HepG2 (cell line): ENCODE measurements around the gene MPP7.

Experiments
- KLF16 ChIP-seq, 2 experiments: sonication (generic) in 1 of 2; formaldehyde crosslinking in 1 of 2; IDR thresholded peaks; 2 replicates each; pipeline versions ENCODE4 v1.6.1 to v1.8.0; 2016 to 2023; ENCODE audit warnings: missing genetic modification reagents in 2 of 2, missing compliant biosample characterization in 1 of 2
- NCOR1 ChIP-seq: fragments of 200-600 bp; sonication (generic); IDR thresholded peaks from 2 replicates; pipeline ENCODE4 v1.7.0; 2017; ENCODE audit warnings: antibody characterized with exemption, low read length, borderline replicate concordance
- PCBP2 ChIP-seq: fragments of 200-400 bp; formaldehyde crosslinking; optimal IDR thresholded peaks from 2 replicates; pipeline ENCODE3; 2018; ENCODE audit warnings: low read length, low read depth; ENCODE audit not compliant: poor library complexity, severe bottlenecking
- POLR2A ChIP-seq, 2 experiments: IDR thresholded peaks; 2 replicates each; pipeline ENCODE4 v1.6.1; 2011; ENCODE audit warnings: low read depth in 2 of 2, low read length in 2 of 2, mild to moderate bottlenecking in 1 of 2, moderate library complexity in 1 of 2; ENCODE audit not compliant: insufficient read depth in 1 of 2
- TBP ChIP-seq: sonication (generic); formaldehyde crosslinking; IDR thresholded peaks from 2 replicates; pipeline ENCODE4 v1.5.0; 2020; ENCODE audit warnings: missing genetic modification reagents
- ZSCAN9 ChIP-seq: IDR thresholded peaks from 2 replicates; pipeline ENCODE4 v1.6.1; 2016; ENCODE audit warnings: borderline replicate concordance
- TF ChIP-seq, protein P1 (sequence below): sonication (generic); formaldehyde crosslinking; IDR thresholded peaks from 2 replicates; pipeline ENCODE4 v1.5.0; 2020; ENCODE audit warnings: mild to moderate bottlenecking, missing genetic modification reagents, moderate library complexity
- TF ChIP-seq, protein P2 (sequence below): IDR thresholded peaks from 2 replicates; pipeline ENCODE4 v1.6.1; 2016; ENCODE audit warnings: missing biosample characterization, missing genetic modification reagents, low read depth

DNA sequence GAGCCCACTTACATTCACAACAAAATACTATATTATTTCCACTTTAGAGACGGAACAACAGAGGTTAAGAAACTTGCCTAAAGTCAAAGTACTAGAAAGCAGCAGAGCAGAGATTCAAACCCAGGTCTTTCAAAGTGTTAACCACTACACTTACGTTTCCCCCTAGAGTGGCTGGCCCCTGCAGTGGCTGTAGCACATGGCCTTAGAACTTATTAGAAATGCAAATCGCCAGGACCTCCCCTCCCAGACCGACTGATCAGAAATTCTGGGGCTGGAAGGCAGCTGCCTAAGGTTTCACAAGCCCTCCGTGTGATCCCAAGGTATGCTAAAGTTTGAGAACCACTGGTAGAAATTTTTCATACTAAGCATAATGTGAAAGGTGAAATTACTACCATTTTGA lies 8.1 kb downstream of the MPP7 start:
- TF ChIP-seq ZSCAN9 (CRISPR knock-in tag) = no peak
- TF ChIP-seq, protein P1, sequence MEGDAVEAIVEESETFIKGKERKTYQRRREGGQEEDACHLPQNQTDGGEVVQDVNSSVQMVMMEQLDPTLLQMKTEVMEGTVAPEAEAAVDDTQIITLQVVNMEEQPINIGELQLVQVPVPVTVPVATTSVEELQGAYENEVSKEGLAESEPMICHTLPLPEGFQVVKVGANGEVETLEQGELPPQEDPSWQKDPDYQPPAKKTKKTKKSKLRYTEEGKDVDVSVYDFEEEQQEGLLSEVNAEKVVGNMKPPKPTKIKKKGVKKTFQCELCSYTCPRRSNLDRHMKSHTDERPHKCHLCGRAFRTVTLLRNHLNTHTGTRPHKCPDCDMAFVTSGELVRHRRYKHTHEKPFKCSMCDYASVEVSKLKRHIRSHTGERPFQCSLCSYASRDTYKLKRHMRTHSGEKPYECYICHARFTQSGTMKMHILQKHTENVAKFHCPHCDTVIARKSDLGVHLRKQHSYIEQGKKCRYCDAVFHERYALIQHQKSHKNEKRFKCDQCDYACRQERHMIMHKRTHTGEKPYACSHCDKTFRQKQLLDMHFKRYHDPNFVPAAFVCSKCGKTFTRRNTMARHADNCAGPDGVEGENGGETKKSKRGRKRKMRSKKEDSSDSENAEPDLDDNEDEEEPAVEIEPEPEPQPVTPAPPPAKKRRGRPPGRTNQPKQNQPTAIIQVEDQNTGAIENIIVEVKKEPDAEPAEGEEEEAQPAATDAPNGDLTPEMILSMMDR (CRISPR knock-in tag) = no peak
- TF ChIP-seq, protein P2, sequence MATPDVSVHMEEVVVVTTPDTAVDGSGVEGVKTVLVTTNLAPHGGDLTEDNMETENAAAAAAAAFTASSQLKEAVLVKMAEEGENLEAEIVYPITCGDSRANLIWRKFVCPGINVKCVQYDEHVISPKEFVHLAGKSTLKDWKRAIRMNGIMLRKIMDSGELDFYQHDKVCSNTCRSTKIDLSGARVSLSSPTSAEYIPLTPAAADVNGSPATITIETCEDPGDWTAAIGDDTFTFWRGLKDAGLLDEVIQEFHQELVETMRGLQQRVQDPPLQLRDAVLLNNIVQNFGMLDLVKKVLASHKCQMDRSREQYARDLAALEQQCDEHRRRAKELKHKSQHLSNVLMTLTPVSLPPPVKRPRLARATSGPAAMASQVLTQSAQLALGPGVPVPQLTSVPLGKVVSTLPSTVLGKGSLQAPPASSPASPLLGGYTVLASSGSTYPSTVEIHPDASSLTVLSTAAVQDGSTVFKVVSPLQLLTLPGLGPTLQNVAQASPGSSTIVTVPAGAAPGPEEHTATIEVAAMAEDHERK (CRISPR knock-in tag) = no peak
- no peak for TF ChIP-seq KLF16 (CRISPR knock-in tag; IDR thresholded peaks at IDR 0.05)
- no peak for TF ChIP-seq PCBP2
- no peak for TF ChIP-seq POLR2A (IDR thresholded peaks at IDR 0.05; ENCODE audit: insufficient read depth in 1 of 2, low read depth in 2 of 2, low read length in 2 of 2)
- TF ChIP-seq TBP = no peak
- TF ChIP-seq NCOR1 = no peak
